Gastrocnemius medialis (tissue), 4 donors: ENCODE measurements around the gene IL16.

Source experiments
- CTCF ChIP-seq, 5 experiments: fragments of 450-650 bp in 3 of 5; fragments of 200-600 bp in 2 of 5; sonication (generic) in 2 of 5; IDR thresholded peaks in 4 of 5; conservative IDR thresholded peaks in 1 of 5; 1 replicate in 4 of 5; 2 replicates in 1 of 5; pipeline ENCODE4 v1.5.1; 2016 to 2019; ENCODE audit warnings: antibody characterized with exemption in 5 of 5, mild to moderate bottlenecking in 3 of 5, moderate library complexity in 3 of 5
- POLR2A ChIP-seq, 2 donors: fragments of 450-650 bp; IDR thresholded peaks; one replicate each; pipeline ENCODE4 v1.6.1; 2017; ENCODE audit warnings: antibody characterized with exemption in 2 of 2, mild to moderate bottlenecking in 2 of 2, moderate library complexity in 2 of 2

GRCh38 chr15:81361891-81362290 lies 165.2 kb downstream of the IL16 start:
- no peak for TF ChIP-seq CTCF (IDR thresholded peaks at IDR 0.05 in 4 of 5, conservative IDR thresholded peaks at IDR 0.05 in 1 of 5)
- TF ChIP-seq POLR2A (IDR thresholded peaks at IDR 0.05): no peak
